ENCODE data around the gene SLC12A5. TPM values are rescaled to one million over a fixed set of nuclear protein-coding genes. Genes with fewer than 3 reads are reported as not detected.

SLC12A5 gene
- total RNA-seq, 1 donor from 2014 or later: 5.1 TPM

DNA sequence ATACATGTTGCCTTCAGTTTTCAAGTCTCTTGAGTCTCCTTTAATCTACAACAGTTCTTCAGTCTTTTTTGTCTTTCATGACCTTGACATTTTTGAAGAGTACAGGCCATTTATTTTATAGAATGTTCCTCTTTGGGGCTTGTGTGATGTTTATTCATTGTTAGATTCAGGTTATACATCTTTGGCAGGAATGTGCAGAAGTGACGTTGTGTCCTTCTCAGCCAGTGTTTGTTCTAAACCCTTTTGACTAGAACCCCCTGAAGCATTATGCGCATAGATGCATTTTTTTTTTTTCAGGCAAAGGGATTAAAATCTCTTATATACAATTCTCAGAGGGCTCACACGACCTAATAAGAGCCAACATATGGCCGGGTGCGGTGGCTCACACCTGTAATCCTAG, 72.0 kb downstream of the SLC12A5 start:
- Mint-ChIP-seq H3K27me3 (peaks cover 71% of the 10 kb centered on the region), H3K9me3 (no peaks in the 10 kb centered on the region), H3K36me3 (no peaks in the 10 kb centered on the region), H3K4me3 (no peak overlapping the region), H3K27ac (no peak overlapping the region), H3K4me1 (ENCODE audit: unreplicated experiment) (no peaks in the 10 kb centered on the region)
- no peak for TF ChIP-seq CTCF (conservative IDR thresholded peaks at IDR 0.05)
- DNase-seq (ENCODE audit: extremely low spot score, unreplicated experiment): no peak

DNA sequence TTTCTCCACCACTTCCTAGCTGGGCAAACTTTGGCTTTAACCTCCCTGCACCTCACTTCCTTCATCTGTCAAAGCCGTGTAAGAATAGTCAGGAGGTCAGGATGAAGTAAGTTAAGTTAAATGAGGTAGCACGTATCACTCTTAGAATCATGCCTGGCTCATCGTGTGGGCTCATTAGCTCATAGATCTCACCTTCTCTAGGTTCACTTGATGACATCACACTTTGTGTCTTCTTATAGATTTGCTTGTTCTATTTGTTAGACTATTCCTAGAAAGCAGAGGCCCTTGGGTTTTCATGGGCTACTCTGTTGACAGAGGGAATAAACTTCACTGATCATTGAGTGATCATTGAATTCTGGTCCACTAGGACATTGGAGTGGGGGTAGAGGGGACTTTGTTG, 72.9 kb downstream of the SLC12A5 start:
- H3K27me3 Mint-ChIP-seq: peaks cover 68% of the 10 kb centered on the region
- no peaks in the 10 kb centered on the region for H3K4me1 Mint-ChIP-seq (ENCODE audit: unreplicated experiment)
- no peaks in the 10 kb centered on the region for H3K9me3 Mint-ChIP-seq
- H3K36me3 Mint-ChIP-seq: no peaks in the 10 kb centered on the region
- TF ChIP-seq CTCF (conservative IDR thresholded peaks at IDR 0.05): no peak
- no peak overlapping the region for H3K4me3 Mint-ChIP-seq
- DNase-seq (ENCODE audit: extremely low spot score, unreplicated experiment): no peak
- no peak overlapping the region for H3K27ac Mint-ChIP-seq

DNA sequence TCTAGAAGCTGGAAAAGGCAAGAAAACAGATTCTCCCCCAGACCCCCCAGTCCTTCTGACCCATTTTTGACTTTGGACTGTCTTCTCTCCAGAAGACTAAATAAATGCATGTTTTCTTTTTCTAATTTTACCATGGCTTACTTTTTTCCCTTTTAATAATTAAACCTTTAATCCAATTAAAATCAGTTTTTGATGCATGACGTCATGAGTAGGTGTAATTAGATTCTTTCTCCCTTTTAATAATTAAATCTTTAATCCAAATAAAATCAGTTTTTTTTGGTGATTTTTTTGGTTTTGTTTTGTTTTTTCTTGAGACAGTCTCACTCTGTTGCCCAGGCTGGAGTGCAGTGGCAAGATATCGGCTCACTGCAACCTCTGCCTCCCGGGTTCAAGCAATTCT, 73.9 kb downstream of the SLC12A5 start:
- Mint-ChIP-seq H3K36me3 (no peaks in the 10 kb centered on the region), H3K9me3 (no peaks in the 10 kb centered on the region), H3K27me3 (peaks cover 69% of the 10 kb centered on the region), H3K4me3 (no peak overlapping the region), H3K4me1 (ENCODE audit: unreplicated experiment) (no peaks in the 10 kb centered on the region), H3K27ac (no peak overlapping the region)
- DNase-seq (ENCODE audit: extremely low spot score, unreplicated experiment): no peak
- TF ChIP-seq CTCF (conservative IDR thresholded peaks at IDR 0.05): no peak

- H3K4me1 Mint-ChIP-seq (ENCODE audit: unreplicated experiment): no peaks in the 10 kb centered on the region
- no peak overlapping the region for H3K27ac Mint-ChIP-seq
- H3K4me3 Mint-ChIP-seq: no peak overlapping the region
- peaks cover 70% of the 10 kb centered on the region for H3K27me3 Mint-ChIP-seq
- no peaks in the 10 kb centered on the region for H3K9me3 Mint-ChIP-seq
- TF ChIP-seq CTCF (conservative IDR thresholded peaks at IDR 0.05): no peak
- no peaks in the 10 kb centered on the region for H3K36me3 Mint-ChIP-seq
- no peak for DNase-seq (ENCODE audit: extremely low spot score, unreplicated experiment)
Observed at GRCh38 chr20:46104262-46104661, 75.2 kb downstream of the SLC12A5 start.

DNA sequence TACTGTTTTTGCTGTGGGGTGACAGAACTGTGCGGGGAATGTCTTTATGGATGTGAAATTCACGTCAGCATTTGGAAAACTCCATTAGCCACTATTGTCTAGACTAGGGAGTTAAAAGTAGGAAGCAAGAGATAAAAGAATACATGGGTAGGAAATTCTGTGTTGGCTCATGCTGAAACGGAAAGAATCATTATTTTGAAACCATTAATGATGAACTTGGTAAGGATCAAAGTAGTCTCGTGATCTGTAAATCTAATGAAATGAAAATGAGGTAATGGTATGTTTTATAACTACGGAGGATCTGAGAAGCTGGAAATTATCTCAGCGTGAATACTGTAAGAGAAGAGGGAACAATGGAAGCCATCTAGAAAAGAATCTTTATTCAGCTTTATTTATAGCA, 78.0 kb downstream of the SLC12A5 start:
- Mint-ChIP-seq H3K27me3 (peaks cover 72% of the 10 kb centered on the region), H3K4me3 (no peak overlapping the region)

More for the DNA sequence above, 78.0 kb downstream of the SLC12A5 start:
- H3K9me3 Mint-ChIP-seq: no peaks in the 10 kb centered on the region
- no peaks in the 10 kb centered on the region for H3K36me3 Mint-ChIP-seq
- DNase-seq (ENCODE audit: extremely low spot score, unreplicated experiment): no peak
- TF ChIP-seq CTCF (conservative IDR thresholded peaks at IDR 0.05): no peak
- no peaks in the 10 kb centered on the region for H3K4me1 Mint-ChIP-seq (ENCODE audit: unreplicated experiment)
- H3K27ac Mint-ChIP-seq: no peak overlapping the region
